Panc1 (cell line): ENCODE results near the gene WDR74.

Source experiments
- CTCF ChIP-seq: fragments of 450-650 bp; IDR thresholded peaks from 2 replicates; pipeline ENCODE4 v1.5.1; 2017; ENCODE audit warnings: mild to moderate bottlenecking
- POLR2AphosphoS5 ChIP-seq: IDR thresholded peaks from 2 replicates; pipeline ENCODE4 v1.6.1; 2012; ENCODE audit warnings: mild to moderate bottlenecking, low read depth, low read length, moderate library complexity

DNA sequence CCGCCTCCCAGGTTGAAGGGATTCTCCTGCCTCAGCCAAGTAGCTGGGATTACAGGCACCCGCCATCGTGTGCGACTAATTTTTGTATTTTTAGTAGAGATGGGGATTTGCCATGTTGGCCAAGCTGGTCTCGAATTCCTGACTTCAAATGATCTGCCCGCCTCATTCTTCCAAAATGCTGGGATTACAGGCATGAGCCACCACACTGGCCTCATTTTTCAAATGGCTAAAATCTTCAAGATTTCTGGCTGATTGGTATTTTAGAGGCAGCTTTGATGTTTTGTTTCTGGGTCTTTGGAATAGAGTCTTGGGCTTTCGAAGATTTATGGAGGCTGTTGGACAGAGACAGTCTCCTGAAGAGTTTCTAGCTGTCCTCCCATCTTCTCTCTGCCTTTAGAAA is 35.5 kb upstream of the WDR74 start:
- TF ChIP-seq CTCF = no peak
- TF ChIP-seq POLR2AphosphoS5 = no peak
